Measurements from ENCODE around the gene MXD1. TPM values are rescaled to one million over a fixed set of nuclear protein-coding genes. Genes with fewer than 3 reads are reported as not detected.

Gene MXD1
- total RNA-seq, 2 donors from 2014 or later, result 0.73 to 5.5 TPM

DNA sequence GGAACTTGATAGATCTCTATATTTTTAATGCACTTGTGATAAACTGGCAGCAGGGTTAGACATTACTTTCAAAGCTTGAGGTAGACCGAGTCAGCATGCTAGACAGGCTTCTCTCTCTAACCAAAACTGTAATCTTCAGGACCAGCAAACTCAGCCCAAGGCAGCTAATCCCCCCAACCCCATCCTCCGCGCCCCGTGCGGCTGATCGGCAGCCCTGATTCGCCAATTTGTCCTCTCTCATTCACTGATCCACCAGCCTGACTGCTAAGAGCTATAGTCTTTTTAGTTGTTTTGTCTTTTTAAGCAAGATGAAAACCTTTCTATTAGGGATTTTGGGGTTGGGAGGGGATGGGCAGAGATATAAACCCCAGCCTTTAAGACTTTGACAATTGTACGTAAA lies 25.8 kb downstream of the MXD1 start:
- no peak for DNase-seq
- Histone ChIP-seq H3K27me3 (ENCODE audit: control insufficient read depth, insufficient read depth, low read length, poor library complexity, severe bottlenecking) (no peaks in the 10 kb centered on the region), H3K9me3 (ENCODE audit: control insufficient read depth, low read length) (no peaks in the 10 kb centered on the region), H3K9ac (ENCODE audit: extremely low read depth, low read length, poor library complexity, severe bottlenecking) (no peak overlapping the region), H3K4me3 (ENCODE audit: low read length) (no peak overlapping the region), H3K27ac (ENCODE audit: low read depth, low read length) (no peak overlapping the region), H3K36me3 (ENCODE audit: control insufficient read depth, insufficient read depth, low read length) (peaks cover 5% of the 10 kb centered on the region), H3K4me1 (ENCODE audit: control insufficient read depth, insufficient read depth, low read length) (no peaks in the 10 kb centered on the region)
- Mint-ChIP-seq H3K27me3 (ENCODE audit: insufficient read depth) (no peaks in the 10 kb centered on the region), H3K4me1 (peaks cover 3% of the 10 kb centered on the region), H3K27ac (no peak overlapping the region), H3K36me3 (ENCODE audit: low read depth) (peaks cover 26% of the 10 kb centered on the region), H3K4me3 (no peak overlapping the region), H3K9me3 (no peaks in the 10 kb centered on the region)
- 95 to 100% methylated on average over 1 to 8 of the region's 8 CpGs for WGBS, 2 experiments (ENCODE audit: insufficient coverage in 1 of 2, insufficient read length in 1 of 2)
- TF ChIP-seq, protein P1, sequence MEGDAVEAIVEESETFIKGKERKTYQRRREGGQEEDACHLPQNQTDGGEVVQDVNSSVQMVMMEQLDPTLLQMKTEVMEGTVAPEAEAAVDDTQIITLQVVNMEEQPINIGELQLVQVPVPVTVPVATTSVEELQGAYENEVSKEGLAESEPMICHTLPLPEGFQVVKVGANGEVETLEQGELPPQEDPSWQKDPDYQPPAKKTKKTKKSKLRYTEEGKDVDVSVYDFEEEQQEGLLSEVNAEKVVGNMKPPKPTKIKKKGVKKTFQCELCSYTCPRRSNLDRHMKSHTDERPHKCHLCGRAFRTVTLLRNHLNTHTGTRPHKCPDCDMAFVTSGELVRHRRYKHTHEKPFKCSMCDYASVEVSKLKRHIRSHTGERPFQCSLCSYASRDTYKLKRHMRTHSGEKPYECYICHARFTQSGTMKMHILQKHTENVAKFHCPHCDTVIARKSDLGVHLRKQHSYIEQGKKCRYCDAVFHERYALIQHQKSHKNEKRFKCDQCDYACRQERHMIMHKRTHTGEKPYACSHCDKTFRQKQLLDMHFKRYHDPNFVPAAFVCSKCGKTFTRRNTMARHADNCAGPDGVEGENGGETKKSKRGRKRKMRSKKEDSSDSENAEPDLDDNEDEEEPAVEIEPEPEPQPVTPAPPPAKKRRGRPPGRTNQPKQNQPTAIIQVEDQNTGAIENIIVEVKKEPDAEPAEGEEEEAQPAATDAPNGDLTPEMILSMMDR (conservative IDR thresholded peaks at IDR 0.05), result no peak

DNA sequence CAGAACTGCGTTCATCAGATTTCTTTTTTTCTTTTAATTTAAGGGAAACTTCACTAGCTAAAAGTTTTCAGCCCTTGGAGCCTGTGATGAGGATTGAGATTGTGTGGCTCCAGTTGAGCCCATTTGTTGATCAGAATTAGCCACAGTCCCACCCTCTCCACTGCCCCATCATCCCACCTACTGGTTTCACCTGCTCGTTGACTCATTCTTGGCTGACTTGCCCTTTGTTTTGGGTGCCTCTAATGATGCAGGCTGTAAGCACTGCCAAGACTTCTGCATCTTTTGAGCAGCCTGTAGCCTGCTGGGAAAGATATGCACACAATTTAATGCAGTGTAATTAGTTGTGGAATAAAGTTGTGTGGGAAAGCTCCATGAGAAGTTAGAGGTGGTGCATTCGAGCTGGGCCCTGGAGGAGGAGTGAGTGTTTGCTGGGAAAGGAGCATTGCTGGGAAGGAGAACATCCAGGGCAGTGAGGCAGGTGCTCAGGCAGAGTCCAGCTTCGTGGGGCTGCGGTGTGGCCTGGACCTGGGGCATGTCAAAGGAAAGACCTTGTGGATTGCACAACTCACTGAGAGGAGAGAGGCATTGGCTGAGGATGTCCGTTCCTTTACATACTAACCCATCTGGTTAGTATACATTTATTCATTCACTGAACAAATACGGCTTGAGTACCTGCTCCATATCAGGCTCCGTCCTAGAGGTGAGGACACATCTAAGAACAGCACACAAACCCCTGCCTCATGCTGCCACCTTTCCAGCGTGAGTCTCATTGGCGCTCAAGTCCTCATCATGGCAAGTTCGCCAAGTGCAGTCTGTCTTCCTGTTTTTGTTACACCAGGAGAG lies 28.3 kb downstream of the MXD1 start:
- H3K36me3 Mint-ChIP-seq (ENCODE audit: low read depth), result peaks cover 12% of the 10 kb centered on the region
- Histone ChIP-seq H3K36me3 (ENCODE audit: control insufficient read depth, insufficient read depth, low read length) (no peaks in the 10 kb centered on the region), H3K4me1 (ENCODE audit: control insufficient read depth, insufficient read depth, low read length) (no peaks in the 10 kb centered on the region), H3K9me3 (ENCODE audit: control insufficient read depth, low read length) (no peaks in the 10 kb centered on the region), H3K4me3 (ENCODE audit: low read length) (no peak overlapping the region), H3K27ac (ENCODE audit: low read depth, low read length) (no peak overlapping the region), H3K27me3 (ENCODE audit: control insufficient read depth, insufficient read depth, low read length, poor library complexity, severe bottlenecking) (no peaks in the 10 kb centered on the region), H3K9ac (ENCODE audit: extremely low read depth, low read length, poor library complexity, severe bottlenecking) (no peak overlapping the region)
- H3K27ac Mint-ChIP-seq, result no peak overlapping the region
- H3K9me3 Mint-ChIP-seq, result no peaks in the 10 kb centered on the region
- 90 to 94% methylated on average over 10 to 11 of the region's 11 CpGs for WGBS, 2 experiments (ENCODE audit: insufficient coverage in 1 of 2, insufficient read length in 1 of 2)
- H3K27me3 Mint-ChIP-seq (ENCODE audit: insufficient read depth), result no peaks in the 10 kb centered on the region
- peaks cover 9% of the 10 kb centered on the region for H3K4me1 Mint-ChIP-seq
- no peak for DNase-seq
- no peak overlapping the region for H3K4me3 Mint-ChIP-seq
- TF ChIP-seq, protein P1 (conservative IDR thresholded peaks at IDR 0.05), result no peak

DNA sequence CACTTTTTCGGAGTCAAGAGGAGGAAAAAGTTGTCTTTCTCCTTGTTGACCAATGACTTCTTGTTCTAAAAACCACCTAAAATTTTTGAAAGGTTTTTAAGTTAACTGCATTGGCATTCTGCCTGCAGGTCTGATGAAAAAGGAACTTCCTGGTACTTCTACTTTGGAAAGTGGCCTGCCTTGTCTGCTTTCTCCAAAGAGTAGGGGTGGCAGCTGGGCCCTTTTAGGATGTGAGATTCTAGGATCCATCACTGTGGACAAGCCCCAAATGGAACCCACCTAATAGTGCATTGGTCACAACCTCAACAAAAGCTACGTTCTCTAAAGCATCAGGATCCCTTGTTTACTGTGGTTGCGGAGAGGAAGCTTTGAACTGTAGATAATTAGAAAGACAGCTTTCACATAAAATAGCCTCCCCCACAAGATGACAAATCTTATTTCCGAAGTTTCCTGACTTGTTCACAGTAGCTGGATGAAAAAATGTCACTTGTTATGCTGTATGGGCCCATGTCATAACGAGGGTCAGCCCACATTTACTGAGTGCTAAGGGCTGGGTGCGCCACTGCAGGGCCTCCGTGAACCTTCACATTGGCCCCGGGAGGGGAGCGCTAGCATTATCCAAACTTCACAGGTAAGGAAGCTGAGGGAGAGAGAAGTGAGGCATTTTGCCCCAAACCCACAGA lies 29.1 kb downstream of the MXD1 start:
- no peaks in the 10 kb centered on the region for H3K9me3 Mint-ChIP-seq
- no peaks in the 10 kb centered on the region for H3K36me3 ChIP-seq (ENCODE audit: control insufficient read depth, insufficient read depth, low read length)
- no peak overlapping the region for H3K27ac Mint-ChIP-seq
- 86 to 94% methylated on average over 4 to 9 of the region's 9 CpGs for WGBS, 2 experiments (ENCODE audit: insufficient coverage in 1 of 2, insufficient read length in 1 of 2)
- H3K4me3 Mint-ChIP-seq, result no peak overlapping the region
- H3K4me1 ChIP-seq (ENCODE audit: control insufficient read depth, insufficient read depth, low read length), result no peaks in the 10 kb centered on the region
- H3K36me3 Mint-ChIP-seq (ENCODE audit: low read depth), result peaks cover 5% of the 10 kb centered on the region
- no peak overlapping the region for H3K9ac ChIP-seq (ENCODE audit: extremely low read depth, low read length, poor library complexity, severe bottlenecking)
- H3K27me3 Mint-ChIP-seq (ENCODE audit: insufficient read depth), result no peaks in the 10 kb centered on the region
- no peaks in the 10 kb centered on the region for H3K27me3 ChIP-seq (ENCODE audit: control insufficient read depth, insufficient read depth, low read length, poor library complexity, severe bottlenecking)
- TF ChIP-seq, protein P1 (conservative IDR thresholded peaks at IDR 0.05), result no peak
- no peak for DNase-seq
- H3K4me3 ChIP-seq (ENCODE audit: low read length), result no peak overlapping the region
- H3K4me1 Mint-ChIP-seq, result peaks cover 9% of the 10 kb centered on the region
- no peak overlapping the region for H3K27ac ChIP-seq (ENCODE audit: low read depth, low read length)
- H3K9me3 ChIP-seq (ENCODE audit: control insufficient read depth, low read length), result no peaks in the 10 kb centered on the region
